Lung (tissue), 12 donors: ENCODE measurements around the gene DNAJA4. TPM values are rescaled to one million over a fixed set of nuclear protein-coding genes. Genes with fewer than 3 reads are reported as not detected.

Experiments
- ATAC-seq: fragments of 200-7000 bp; cut with Tn5 transposase; one replicate; pipeline ENCODE4 v1.9.1; 2020; ENCODE audit warnings: moderate number of reproducible peaks; ENCODE audit not compliant: insufficient read depth, low FRiP score
- DNase-seq, 3 donors: peaks; one replicate each; pipeline ENCODE4 v3.0.0-alpha.2; 2013 to 2017
- H3K27ac ChIP-seq, 2 donors: one replicate each; pipeline ENCODE4 v1.5.1; 2013; ENCODE audit warnings: mild to moderate bottlenecking in 2 of 2, moderate library complexity in 2 of 2, control low read depth in 1 of 2, inconsistent platforms in 1 of 2, low read depth in 1 of 2, low read length in 1 of 2
- H3K27me3 ChIP-seq, 3 donors: one replicate each; pipeline ENCODE4 v1.5.1; 2013; ENCODE audit warnings: low read length in 2 of 3; ENCODE audit not compliant: control insufficient read depth in 3 of 3, insufficient read depth in 3 of 3
- H3K36me3 ChIP-seq, 4 donors: one replicate each; pipeline ENCODE4 v1.5.1; 2013; ENCODE audit warnings: low read length in 4 of 4, mild to moderate bottlenecking in 1 of 4, moderate library complexity in 1 of 4; ENCODE audit not compliant: control insufficient read depth in 4 of 4, insufficient read depth in 4 of 4
- H3K4me1 ChIP-seq, 5 donors: one replicate each; pipeline ENCODE4 v1.5.1; 2013; ENCODE audit warnings: low read length in 5 of 5, mild to moderate bottlenecking in 2 of 5, moderate library complexity in 1 of 5; ENCODE audit not compliant: control insufficient read depth in 5 of 5, insufficient read depth in 5 of 5
- H3K4me3 ChIP-seq: one replicate; pipeline ENCODE4 v1.5.1; 2013; ENCODE audit warnings: mild to moderate bottlenecking, control low read depth, moderate library complexity
- H3K9ac ChIP-seq, 2 donors: one replicate each; pipeline ENCODE4 v1.5.1; 2013; ENCODE audit warnings: low read length in 2 of 2, control low read depth in 1 of 2; ENCODE audit not compliant: insufficient read depth in 1 of 2
- H3K9me3 ChIP-seq, 4 donors: one replicate each; pipeline ENCODE4 v1.5.1; 2013; ENCODE audit warnings: low read length in 3 of 4, mild to moderate bottlenecking in 1 of 4, moderate library complexity in 1 of 4; ENCODE audit not compliant: control insufficient read depth in 4 of 4, insufficient read depth in 3 of 4
- CTCF ChIP-seq: IDR thresholded peaks from 2 replicates; pipeline ENCODE4 v1.5.1; 2012; ENCODE audit warnings: mild to moderate bottlenecking; ENCODE audit errors: control extremely low read depth, extremely low read depth
- WGBS, 2 donors: extraction: QIAGEN DNeasy Blood & Tissue Kit; methylation state at CpG; one replicate each; pipeline ENCODE4 v1.1.7; 2013; 5-methylcytosine and 5-hydroxymethylcytosine counted together
- polyA plus RNA-seq, 2 donors: library from polyadenylated mRNA; stranded (reverse); fragments of 200-250 nt; gene quantifications; one replicate each; pipeline ENCODE4 v1.2.1, GENCODE V29; 2013
- total RNA-seq, 2 donors: library from RNA; depleted of rRNA in 1 of 2; stranded (reverse); fragments of >200 nt in 1 of 2; gene quantifications; one replicate each; pipeline ENCODE4 v1.2.1, GENCODE V29; 2014 to 2021
- donor health status: control.
- donor health status: control.
- donor health status: Bipolar disorder and iron deficiency.
- donor health status: healthy.
- donor health status: DM: yes; HTN: yes; CAD: no.

Gene DNAJA4
- total and polyA plus RNA-seq, 4 donors: 19.3 to 74.6 (median 33.9) TPM

DNA sequence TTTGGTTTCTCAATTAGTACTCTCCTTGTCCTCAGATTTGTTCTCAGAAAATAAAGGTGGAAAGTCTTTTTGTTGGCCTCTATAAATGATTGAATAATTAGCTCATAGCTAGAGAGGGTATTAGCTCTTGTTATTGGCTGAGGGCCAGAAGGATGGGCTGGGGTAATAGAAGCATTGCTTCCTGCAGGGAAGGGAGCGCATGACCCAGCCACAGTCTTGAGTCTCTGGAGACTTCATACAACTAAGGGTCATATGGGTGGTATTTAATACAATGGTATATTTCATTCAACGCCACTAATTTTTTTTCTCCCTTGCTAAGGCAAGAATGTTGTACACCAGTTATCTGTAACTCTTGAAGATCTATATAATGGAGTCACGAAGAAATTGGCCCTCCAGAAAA lies 8.4 kb downstream of the DNAJA4 start:
- no peak overlapping the region for H3K27ac ChIP-seq
- DNase-seq: no peak
- H3K9me3 ChIP-seq: no peaks in the 10 kb centered on the region
- H3K36me3 ChIP-seq: peaks cover 5 to 19% (median 9%) of the 10 kb centered on the region in 4 donors
- no peak overlapping the region for H3K9ac ChIP-seq
- H3K4me3 ChIP-seq: no peak overlapping the region
- no peak for ATAC-seq
- H3K27me3 ChIP-seq: no peaks in the 10 kb centered on the region
- WGBS, 2 donors: 93 to 95% methylated on average over 3 of the region's 3 CpGs
- TF ChIP-seq CTCF: no peak
- H3K4me1 ChIP-seq: peaks cover 0 to 4% (median 0%) of the 10 kb centered on the region in 5 donors

DNA sequence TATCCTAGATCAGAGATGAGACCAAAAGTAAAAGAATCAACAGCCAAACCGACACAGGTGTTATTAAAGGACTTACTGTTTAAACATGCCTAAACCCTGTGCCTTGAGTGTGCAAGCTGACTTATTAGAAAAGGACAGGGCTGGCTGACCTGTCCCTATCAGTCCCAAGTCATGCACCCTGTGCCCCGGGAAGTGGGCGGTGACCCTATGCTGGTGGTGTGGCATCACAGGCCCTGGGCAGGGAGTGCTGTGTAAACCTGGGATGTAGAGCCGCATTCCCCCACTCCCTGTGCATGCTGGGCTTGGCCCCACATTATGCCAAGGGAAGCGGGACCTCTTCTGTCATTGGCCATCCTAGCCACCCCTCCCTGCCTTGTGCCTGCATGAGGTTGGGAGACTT lies 10.6 kb downstream of the DNAJA4 start:
- Histone ChIP-seq H3K9ac (no peak overlapping the region), H3K9me3 (no peaks in the 10 kb centered on the region), H3K27me3 (no peaks in the 10 kb centered on the region), H3K27ac (no peak overlapping the region), H3K4me1 (peaks cover 0 to 4% (median 0%) of the 10 kb centered on the region in 5 donors), H3K4me3 (no peak overlapping the region), H3K36me3 (peaks cover 7 to 25% (median 14%) of the 10 kb centered on the region in 4 donors)
- DNase-seq (no peak), ATAC-seq (no peak)
- 80 to 94% methylated on average over 5 of the region's 5 CpGs for WGBS, 2 donors
- no peak for TF ChIP-seq CTCF

GRCh38 chr15:78276064-78276943 lies 11.9 kb downstream of the DNAJA4 start:
- Histone ChIP-seq H3K27me3 (no peaks in the 10 kb centered on the region), H3K27ac (no peak overlapping the region), H3K4me1 (peaks cover 0 to 4% (median 0%) of the 10 kb centered on the region in 5 donors), H3K9ac (no peak overlapping the region), H3K4me3 (no peak overlapping the region), H3K9me3 (no peaks in the 10 kb centered on the region), H3K36me3 (peaks cover 11 to 31% (median 20%) of the 10 kb centered on the region in 4 donors)
- no peak for ATAC-seq
- WGBS, 2 donors: 91 to 93% methylated on average over 6 of the region's 6 CpGs
- TF ChIP-seq CTCF: no peak
- DNase-seq: no peak
